IMR-90 (cell line): Measurements from ENCODE around the gene PTK6. TPM values are rescaled to one million over a fixed set of nuclear protein-coding genes. Genes with fewer than 3 reads are reported as not detected.
A peak's percentile ranks its signal among the peaks of the same experiment; 100 is the strongest.

ENCODE experiments used
- ATAC-seq: fragments of 200-7000 bp; cut with Tn5 transposase; 2 replicates; pipeline ENCODE4 v1.9.1; 2020; ENCODE audit warnings: low read depth, mild to moderate bottlenecking, moderate library complexity
- BruUV-seq: library from RNA; stranded (reverse); fragments of 400-500 nt; replicated peaks from 2 replicates; lab custom pipeline; 2021; lab: Mats Ljungman, UMichigan
- CTCF ChIA-PET: fragments of 300-600 bp; formaldehyde crosslinking; extraction: SDS; loops from one replicate; lab custom pipeline; 2021; ENCODE audit warnings: antibody characterized with exemption; lab: Yijun Ruan, JAX
- POLR2A ChIA-PET: fragments of 300-600 bp; sonication (Branson Sonifier 250); formaldehyde crosslinking; loops from one replicate; lab custom pipeline; 2022; ENCODE audit warnings: antibody characterized with exemption; ENCODE audit not compliant: unreplicated experiment; lab: Charles Lee
- DNase-seq: peaks from one replicate; pipeline ENCODE4 v3.0.0; 2013
- H2AFZ ChIP-seq: replicated peaks from 2 replicates; pipeline ENCODE3; 2013; ENCODE audit warnings: low read length, mild to moderate bottlenecking; ENCODE audit not compliant: poor library complexity
- H2AK5ac ChIP-seq: 2 replicates; pipeline ENCODE4 v1.6.1; 2013; ENCODE audit warnings: low read depth, low read length, inconsistent platforms
- H2AK9ac ChIP-seq: replicated peaks from 2 replicates; pipeline ENCODE3; 2013; ENCODE audit warnings: mild to moderate bottlenecking, low read depth, low read length, moderate library complexity; ENCODE audit not compliant: poor library complexity
- H2BK120ac ChIP-seq: 2 replicates; pipeline ENCODE4 v1.6.1; 2013; ENCODE audit warnings: low read depth, low read length, inconsistent platforms
- H2BK15ac ChIP-seq: 3 replicates; pipeline ENCODE4 v1.6.1; 2013; ENCODE audit warnings: low read depth, low read length, inconsistent platforms
- H2BK20ac ChIP-seq: 2 replicates; pipeline ENCODE4 v1.6.1; 2013; ENCODE audit warnings: low read depth, mild to moderate bottlenecking, inconsistent platforms, low read length, moderate library complexity
- H2BK5ac ChIP-seq: 2 replicates; pipeline ENCODE4 v1.6.1; 2013; ENCODE audit warnings: mild to moderate bottlenecking, low read depth, low read length, inconsistent platforms; ENCODE audit not compliant: poor library complexity, severe bottlenecking
- H3K14ac ChIP-seq: replicated peaks from 2 replicates; pipeline ENCODE4 v1.6.1; 2013; ENCODE audit warnings: low read depth, low read length, inconsistent platforms
- H3K18ac ChIP-seq: 2 replicates; pipeline ENCODE4 v1.6.1; 2013; ENCODE audit warnings: low read depth, low read length, control low read depth
- H3K23ac ChIP-seq: 2 replicates; pipeline ENCODE4 v1.6.1; 2013; ENCODE audit warnings: low read depth, low read length, inconsistent platforms
- H3K27ac ChIP-seq: 2 replicates; pipeline ENCODE4 v1.5.1; 2013; ENCODE audit warnings: mild to moderate bottlenecking, control low read depth, low read length; ENCODE audit not compliant: insufficient read depth
- H3K27me3 ChIP-seq: 2 replicates; pipeline ENCODE4 v1.6.1; 2013; ENCODE audit warnings: low read length; ENCODE audit not compliant: control insufficient read depth, insufficient read depth
- H3K36me3 ChIP-seq: 2 replicates; pipeline ENCODE4 v1.6.1; 2013; ENCODE audit warnings: low read length, mixed read lengths; ENCODE audit not compliant: control insufficient read depth, insufficient read depth
- H3K4ac ChIP-seq: 2 replicates; pipeline ENCODE4 v1.6.1; 2013; ENCODE audit warnings: low read depth, low read length, inconsistent platforms
- H3K4me1 ChIP-seq: 2 replicates; pipeline ENCODE4 v1.6.1; 2013; ENCODE audit warnings: low read length, mixed read lengths; ENCODE audit not compliant: control insufficient read depth, insufficient read depth
- H3K4me2 ChIP-seq: 2 replicates; pipeline ENCODE4 v1.6.1; 2013; ENCODE audit warnings: low read depth, mild to moderate bottlenecking, control low read depth, low read length, moderate library complexity
- H3K4me3 ChIP-seq: 2 replicates; pipeline ENCODE4 v1.5.1; 2013; ENCODE audit warnings: low read depth, mild to moderate bottlenecking, control low read depth, low read length, moderate library complexity; ENCODE audit not compliant: insufficient read depth
- H3K56ac ChIP-seq: 2 replicates; pipeline ENCODE4 v1.6.1; 2013; ENCODE audit warnings: low read length, inconsistent platforms; ENCODE audit not compliant: insufficient read depth; ENCODE audit errors: extremely low read depth
- H3K79me1 ChIP-seq, 2 experiments: 2 replicates each; pipeline ENCODE4 v1.6.1; 2013; ENCODE audit warnings: low read length in 2 of 2, inconsistent platforms in 1 of 2, low read depth in 1 of 2
- H3K9ac ChIP-seq: 2 replicates; pipeline ENCODE4 v1.6.1; 2013; ENCODE audit warnings: low read depth, low read length, control low read depth
- H3K9me1 ChIP-seq: 2 replicates; pipeline ENCODE4 v1.6.1; 2013; ENCODE audit warnings: low read length, inconsistent platforms; ENCODE audit not compliant: insufficient read depth
- H3K9me3 ChIP-seq: 2 replicates; pipeline ENCODE4 v1.6.1; 2013; ENCODE audit warnings: low read length; ENCODE audit not compliant: control insufficient read depth, insufficient read depth
- H4K20me1 ChIP-seq: 2 replicates; pipeline ENCODE4 v1.6.1; 2013; ENCODE audit warnings: low read length, inconsistent platforms; ENCODE audit not compliant: insufficient read depth
- H4K5ac ChIP-seq: 2 replicates; pipeline ENCODE4 v1.6.1; 2013; ENCODE audit warnings: mild to moderate bottlenecking, low read depth, low read length, control low read depth
- H4K8ac ChIP-seq, 2 experiments: 2 replicates each; pipeline ENCODE4 v1.6.1; 2013; ENCODE audit warnings: low read depth in 2 of 2, low read length in 2 of 2, control low read depth in 1 of 2, inconsistent platforms in 1 of 2
- H4K91ac ChIP-seq: 2 replicates; pipeline ENCODE4 v1.6.1; 2013; ENCODE audit warnings: low read depth, low read length, inconsistent platforms; ENCODE audit not compliant: insufficient read depth
- CEBPB ChIP-seq: IDR thresholded peaks from 2 replicates; pipeline ENCODE4 v1.6.1; 2012; ENCODE audit warnings: low read depth, low read length, improper control_type of control experiment
- CHD1 ChIP-seq: IDR thresholded peaks from 2 replicates; pipeline ENCODE4 v1.6.1; 2012; ENCODE audit warnings: low read depth, low read length, improper control_type of control experiment
- ELK1 ChIP-seq: fragments of 150-350 bp; IDR thresholded peaks from 2 replicates; pipeline ENCODE4 v1.6.1; 2016; ENCODE audit warnings: low read depth, mild to moderate bottlenecking, low read length, moderate library complexity, borderline replicate concordance
- MAZ ChIP-seq: IDR thresholded peaks from 2 replicates; pipeline ENCODE4 v1.6.1; 2012; ENCODE audit warnings: low read depth, mild to moderate bottlenecking, low read length, improper control_type of control experiment, moderate library complexity, borderline replicate concordance
- MXI1 ChIP-seq: IDR thresholded peaks from 2 replicates; pipeline ENCODE4 v1.6.1; 2012; ENCODE audit warnings: low read depth, mild to moderate bottlenecking, low read length, moderate library complexity, borderline replicate concordance
- NFE2L2 ChIP-seq: fragments of 150-350 bp; IDR thresholded peaks from 2 replicates; pipeline ENCODE4 v1.6.1; 2016; ENCODE audit warnings: low read depth, mild to moderate bottlenecking, low read length
- POLR2A ChIP-seq: IDR thresholded peaks from 2 replicates; pipeline ENCODE4 v1.6.1; 2012; ENCODE audit warnings: mild to moderate bottlenecking, low read depth, low read length
- RAD21 ChIP-seq: IDR thresholded peaks from 2 replicates; pipeline ENCODE4 v1.6.1; 2012; ENCODE audit warnings: low read length, improper control_type of control experiment
- USF2 ChIP-seq: fragments of 150-350 bp; IDR thresholded peaks from 2 replicates; pipeline ENCODE4 v1.6.1; 2017; ENCODE audit warnings: mild to moderate bottlenecking, antibody characterized with exemption, low read length, low read depth
- WGBS, 2 experiments: methylation state at CpG; one replicate each; pipeline versions ENCODE4 v1.1.5 to v1.1.7; 2013; ENCODE audit warnings: missing lambda C conversion rate in 2 of 2; ENCODE audit not compliant: insufficient read length in 1 of 2; ENCODE audit errors: extremely low coverage in 2 of 2; 5-methylcytosine and 5-hydroxymethylcytosine counted together
- dilution Hi-C: fragments of 300-500 bp; cut with HindIII; formaldehyde crosslinking; loops from one replicate; pipeline ENCODE4 v1.14.3; 2018; ENCODE audit warnings: low sequenced_read_pairs; ENCODE audit not compliant: unreplicated experiment
- in situ Hi-C: fragments of 300-500 bp; cut with MboI; formaldehyde crosslinking; loops from 3 replicates; pipeline ENCODE4 v1.14.3; 2019; ENCODE audit warnings: low sequenced_read_pairs, inconsistent platforms, mixed read lengths
- intact Hi-C: fragments of 100-400 bp; cut with micrococcal nuclease; formaldehyde crosslinking; loops from 2 replicates; pipeline ENCODE4 v1.10.0; 2022
- polyA plus RNA-seq, 3 experiments: library from polyadenylated mRNA; depleted of rRNA; stranded (reverse); fragments of >200 nt; gene quantifications; 2 replicates each; pipeline ENCODE4 v1.2.3, GENCODE V29; 2012; ENCODE audit warnings: low replicate concordance in 1 of 3
- total RNA-seq: library from RNA; depleted of rRNA; stranded (reverse); fragments of >200 nt; gene quantifications from 2 replicates; pipeline ENCODE4 v1.2.3, GENCODE V29; 2012
- TF ChIP-seq, protein P1 (sequence below): conservative IDR thresholded peaks from 2 replicates; pipeline ENCODE4 v1.5.1; 2012; ENCODE audit warnings: mild to moderate bottlenecking, low read depth, low read length, improper control_type of control experiment

Gene PTK6
- total and polyA plus RNA-seq, 2 of the 4 experiments (the other 2 are of a cell fraction) = not detected

- TF ChIP-seq CEBPB (no peak), USF2 (no peak), RAD21 (no peak), POLR2A (no peak), MAZ (no peak), CHD1 (no peak), ELK1 (no peak), NFE2L2 (no peak), MXI1 (no peak)
- TF ChIP-seq, protein P1, sequence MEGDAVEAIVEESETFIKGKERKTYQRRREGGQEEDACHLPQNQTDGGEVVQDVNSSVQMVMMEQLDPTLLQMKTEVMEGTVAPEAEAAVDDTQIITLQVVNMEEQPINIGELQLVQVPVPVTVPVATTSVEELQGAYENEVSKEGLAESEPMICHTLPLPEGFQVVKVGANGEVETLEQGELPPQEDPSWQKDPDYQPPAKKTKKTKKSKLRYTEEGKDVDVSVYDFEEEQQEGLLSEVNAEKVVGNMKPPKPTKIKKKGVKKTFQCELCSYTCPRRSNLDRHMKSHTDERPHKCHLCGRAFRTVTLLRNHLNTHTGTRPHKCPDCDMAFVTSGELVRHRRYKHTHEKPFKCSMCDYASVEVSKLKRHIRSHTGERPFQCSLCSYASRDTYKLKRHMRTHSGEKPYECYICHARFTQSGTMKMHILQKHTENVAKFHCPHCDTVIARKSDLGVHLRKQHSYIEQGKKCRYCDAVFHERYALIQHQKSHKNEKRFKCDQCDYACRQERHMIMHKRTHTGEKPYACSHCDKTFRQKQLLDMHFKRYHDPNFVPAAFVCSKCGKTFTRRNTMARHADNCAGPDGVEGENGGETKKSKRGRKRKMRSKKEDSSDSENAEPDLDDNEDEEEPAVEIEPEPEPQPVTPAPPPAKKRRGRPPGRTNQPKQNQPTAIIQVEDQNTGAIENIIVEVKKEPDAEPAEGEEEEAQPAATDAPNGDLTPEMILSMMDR = no peak
- Histone ChIP-seq H3K79me1 (no peaks in the 10 kb centered on the region), H3K4me1 (peaks cover 3% of the 10 kb centered on the region; the same call in 1 of the 2 replicates), H3K4me2 (no peak overlapping the region), H3K9me1 (no peaks in the 10 kb centered on the region), H3K4me3 (no peak overlapping the region), H3K9me3 (no peaks in the 10 kb centered on the region), H2AK9ac (no peak overlapping the region), H4K91ac (no peak overlapping the region), H3K14ac (no peak overlapping the region), H4K5ac (no peak overlapping the region; the same call in 1 of the 2 replicates), H3K4ac (no peak overlapping the region), H3K27me3 (peaks cover 3% of the 10 kb centered on the region; the same call in 1 of the 2 replicates), H4K8ac (no peak overlapping the region), H2AK5ac (no peak overlapping the region; the same call in 1 of the 2 replicates), H2BK120ac (no peak overlapping the region), H3K9ac (no peak overlapping the region), H2BK15ac (no peak overlapping the region), H2BK20ac (no peak overlapping the region), H3K18ac (no peak overlapping the region), H3K36me3 (no peaks in the 10 kb centered on the region), H3K56ac (no peak overlapping the region), H3K27ac (no peak overlapping the region), H4K20me1 (no peaks in the 10 kb centered on the region), H2AFZ (peak overlapping the region; percentile 32), H2BK5ac (no peak overlapping the region), H3K23ac (no peak overlapping the region)
- dilution Hi-C loops = no loop called here
- DNase-seq (no peak), ATAC-seq (no peak)
- WGBS, 2 experiments = 90% methylated on average over 11 of the region's 29 CpGs; no CpG with 5 or more reads in 1 of the 2 experiments
- intact Hi-C loops = loop anchor here (2.0 to 10.0 kb wide), 4 partner anchors 115 to 518 kb away; partner anchors contain the start of genes RTEL1, STMN3 and UCKL1
- no TSS peak for BruUV-seq
- POLR2A ChIA-PET = no interaction called here
- in situ Hi-C loops = loop anchor here (10.0 kb wide), 2 partner anchors 325 to 435 kb away; partner anchors contain the start of genes ABHD16B, SAMD10 and TPD52L2
- CTCF ChIA-PET = no interaction called here
Measured at GRCh38 chr20:63539441-63540370, 2.5 kb upstream of the PTK6 start.
